A673 (cell line): Measurements from ENCODE around the gene TMEM165.

ENCODE experiments used
- EZH2 ChIP-seq: fragments of 200-600 bp; sonication (generic); IDR thresholded peaks from 2 replicates; pipeline ENCODE4 v1.6.1; 2017; ENCODE audit warnings: borderline replicate concordance, low read depth, mild to moderate bottlenecking, mixed read lengths, antibody characterized with exemption, low read length; ENCODE audit not compliant: poor library complexity, severe bottlenecking
- TF ChIP-seq, protein P1 (sequence below): fragments of 300-800, 200-600 bp; sonication (generic); conservative IDR thresholded peaks from 2 replicates; pipeline ENCODE4 v1.5.1; 2017; ENCODE audit warnings: low read depth, mild to moderate bottlenecking, antibody characterized with exemption, low read length, moderate library complexity, mixed read lengths

DNA sequence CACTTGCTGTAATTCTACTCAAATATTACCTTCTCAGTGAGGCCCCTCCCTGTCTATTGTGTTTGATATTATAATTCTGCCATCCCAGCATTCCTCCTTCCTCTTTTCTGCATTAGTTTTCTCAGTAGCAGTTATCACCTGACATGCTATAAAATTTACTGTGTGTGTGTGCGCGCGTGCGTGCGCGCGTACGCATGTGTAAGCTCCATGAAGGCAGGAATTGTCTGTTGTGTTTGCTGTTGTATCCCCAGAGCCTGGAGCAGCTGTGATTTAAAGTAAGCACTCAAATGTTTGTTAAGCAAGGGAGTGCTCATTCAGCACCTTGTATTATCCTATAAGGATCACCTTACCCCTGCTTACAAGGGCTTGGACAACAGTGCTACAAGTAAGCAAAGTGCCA lies 41.1 kb upstream of the TMEM165 start:
- no peak for TF ChIP-seq EZH2
- TF ChIP-seq, protein P1, sequence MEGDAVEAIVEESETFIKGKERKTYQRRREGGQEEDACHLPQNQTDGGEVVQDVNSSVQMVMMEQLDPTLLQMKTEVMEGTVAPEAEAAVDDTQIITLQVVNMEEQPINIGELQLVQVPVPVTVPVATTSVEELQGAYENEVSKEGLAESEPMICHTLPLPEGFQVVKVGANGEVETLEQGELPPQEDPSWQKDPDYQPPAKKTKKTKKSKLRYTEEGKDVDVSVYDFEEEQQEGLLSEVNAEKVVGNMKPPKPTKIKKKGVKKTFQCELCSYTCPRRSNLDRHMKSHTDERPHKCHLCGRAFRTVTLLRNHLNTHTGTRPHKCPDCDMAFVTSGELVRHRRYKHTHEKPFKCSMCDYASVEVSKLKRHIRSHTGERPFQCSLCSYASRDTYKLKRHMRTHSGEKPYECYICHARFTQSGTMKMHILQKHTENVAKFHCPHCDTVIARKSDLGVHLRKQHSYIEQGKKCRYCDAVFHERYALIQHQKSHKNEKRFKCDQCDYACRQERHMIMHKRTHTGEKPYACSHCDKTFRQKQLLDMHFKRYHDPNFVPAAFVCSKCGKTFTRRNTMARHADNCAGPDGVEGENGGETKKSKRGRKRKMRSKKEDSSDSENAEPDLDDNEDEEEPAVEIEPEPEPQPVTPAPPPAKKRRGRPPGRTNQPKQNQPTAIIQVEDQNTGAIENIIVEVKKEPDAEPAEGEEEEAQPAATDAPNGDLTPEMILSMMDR = no peak
